K562 (cell line): ENCODE data around the gene GNB5.

Source experiments
- AFF4 ChIP-seq: sonication (generic); formaldehyde crosslinking; IDR thresholded peaks from 2 replicates; pipeline ENCODE4 v1.8.0; 2023; ENCODE audit warnings: mild to moderate bottlenecking, missing genetic modification reagents
- CTBP1 ChIP-seq: fragments of 450-650 bp; IDR thresholded peaks from 2 replicates; pipeline ENCODE4 v1.6.1; 2016; ENCODE audit warnings: borderline replicate concordance

DNA sequence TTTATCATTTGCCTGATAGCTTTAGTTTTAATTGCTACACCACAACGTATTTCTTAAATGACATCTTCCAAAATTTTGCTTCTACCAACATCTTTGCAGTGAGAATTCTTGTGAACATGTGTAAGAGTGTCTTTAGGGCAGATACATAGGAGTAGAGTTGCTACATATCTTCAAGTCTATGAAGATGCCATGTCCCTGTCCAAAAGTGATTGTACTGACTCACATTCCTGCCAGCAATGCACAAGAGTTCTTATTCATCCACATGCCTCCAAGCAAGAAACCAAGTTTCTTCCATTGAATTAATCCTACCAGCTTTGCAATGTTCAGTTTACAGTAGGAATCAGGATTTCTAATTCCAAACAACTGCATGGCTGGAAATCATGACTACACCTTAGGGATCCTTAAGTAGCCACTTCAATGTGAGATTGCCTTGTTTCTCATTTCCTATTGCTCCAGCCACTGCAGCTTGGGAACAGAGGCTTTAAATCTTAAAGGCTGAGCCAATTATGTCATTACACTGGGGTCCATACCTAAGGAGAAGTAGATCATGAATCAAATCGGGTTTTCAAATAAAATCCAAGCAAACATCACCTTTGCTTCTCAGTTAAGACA, 123.1 kb downstream of the GNB5 start:
- no peak for TF ChIP-seq CTBP1
- no peak for TF ChIP-seq AFF4 (CRISPR knock-in tag)
